ENCODE measurements around the gene DNPH1. TPM values are rescaled to one million over a fixed set of nuclear protein-coding genes. Genes with fewer than 3 reads are reported as not detected.

Gene DNPH1
- total and polyA plus RNA-seq, 10 of the 15 experiments (the other 5 are each of a cell fraction or from before 2014, with no cell fraction given) = 7.0 to 136 (median 67.7) TPM

DNA sequence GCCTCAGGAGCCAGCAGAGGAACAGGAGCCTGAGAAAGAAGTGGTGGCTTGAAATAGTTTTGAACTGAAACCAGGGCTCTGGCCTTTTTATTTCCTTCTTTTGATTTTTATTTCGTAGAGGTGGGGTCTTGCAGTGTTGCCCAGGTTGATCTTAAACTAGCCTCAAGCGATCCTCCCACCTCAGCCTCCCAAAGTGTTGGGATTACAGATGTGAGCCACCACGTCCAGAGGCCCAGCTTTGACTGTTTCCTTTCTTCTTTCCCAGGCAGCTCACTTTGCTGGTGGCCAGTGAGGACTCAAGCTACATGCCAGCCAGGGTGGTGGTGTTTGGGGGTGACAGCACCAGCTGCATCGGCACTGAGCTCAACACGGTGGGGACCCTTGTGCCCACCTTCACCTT, 26.8 kb downstream of the DNPH1 start (continued):
- TF ChIP-seq REST (IDR thresholded peaks at IDR 0.05; ENCODE audit: low read depth, low read length) (no peak), NFXL1 (IDR thresholded peaks at IDR 0.05; ENCODE audit: borderline replicate concordance) (no peak), PML (IDR thresholded peaks at IDR 0.05; ENCODE audit: low read length) (no peak), GATAD2B (conservative IDR thresholded peaks at IDR 0.05; ENCODE audit: low read depth) (no peak), HDAC2 (IDR thresholded peaks at IDR 0.05) (no peak), TCF12 (IDR thresholded peaks at IDR 0.05; ENCODE audit: low read depth, low read length) (no peak)

GRCh38 chr6:43200541-43200940, 28.7 kb downstream of the DNPH1 start:
- Histone ChIP-seq H2AFZ (ENCODE audit: control insufficient read depth, low read depth, low read length) (no peak overlapping the region), H3K4me1 (ENCODE audit: control insufficient read depth, insufficient read depth, low read length) (no peaks in the 10 kb centered on the region), H3K4me2 (ENCODE audit: control insufficient read depth, insufficient read depth) (no peak overlapping the region), H4K20me1 (ENCODE audit: control insufficient read depth, insufficient read depth) (no peaks in the 10 kb centered on the region), H3K79me2 (ENCODE audit: control insufficient read depth, insufficient read depth, low read length) (no peaks in the 10 kb centered on the region), H3K4me3 (no peak overlapping the region), H3K9ac (ENCODE audit: control insufficient read depth, insufficient read depth, low read length) (no peak overlapping the region), H3K27ac (ENCODE audit: control insufficient read depth, insufficient read depth) (no peak overlapping the region), H3K36me3 (ENCODE audit: control insufficient read depth in 2 of 2, insufficient read depth in 2 of 2, low read length in 1 of 2) (peaks cover 2 to 13% of the 10 kb centered on the region in 2 experiments), H3K9me3 (replicated peaks; ENCODE audit: control insufficient read depth, insufficient read depth, low read length) (no peaks in the 10 kb centered on the region), H3K27me3 (replicated peaks in 1 of 2; ENCODE audit: control insufficient read depth in 2 of 2, insufficient read depth in 2 of 2, low read length in 1 of 2) (no peaks in the 10 kb centered on the region)
- POLR2A ChIA-PET = interaction anchor here (0.5 kb wide), 1 partner anchor 61 kb away, joined by 5 read pairs; no protein-coding TSS in a partner anchor
- DNase-seq (ENCODE audit: low read depth, low spot score) = no peak
- WGBS (ENCODE audit: insufficient coverage, insufficient replicate concordance, low lambda C conversion rate, missing lambda C conversion rate) = 100% methylated on average over 6 of the region's 6 CpGs
- no peak for ATAC-seq
- RAD21 ChIA-PET (ENCODE audit: unreplicated experiment) = no interaction called here
- no TSS peak for BruUV-seq (replicated peaks)
- in situ Hi-C loops (cut with MboI) (no loop called here), intact Hi-C loops (cut with micrococcal nuclease; ENCODE audit: unreplicated experiment) (no loop called here)
- CTCF ChIA-PET = interaction anchor here (0.6 to 1.8 kb wide), 2 partner anchors 9 to 29 kb away, joined by 3 to 7 read pairs; partner anchors contain the start of gene DNPH1
- SMC1A ChIA-PET (ENCODE audit: uncharacterized antibody, unreplicated experiment) = interaction anchor here (1.8 kb wide), 1 partner anchor 30 kb away, joined by 3 read pairs; no protein-coding TSS in a partner anchor
- no peak for FAIRE-seq
- TF ChIP-seq POLR2AphosphoS2 (IDR thresholded peaks at IDR 0.05; ENCODE audit: low read depth, low read length) = no peak
- no peak for TF ChIP-seq RUNX3 (IDR thresholded peaks at IDR 0.05; ENCODE audit: low read length)
- TF ChIP-seq FOXM1 (IDR thresholded peaks at IDR 0.05; ENCODE audit: low read depth, low read length) = no peak
- no peak for TF ChIP-seq IRF4 (IDR thresholded peaks at IDR 0.05; ENCODE audit: low read depth, low read length)
- no peak for TF ChIP-seq ZNF274 (IDR thresholded peaks at IDR 0.05; ENCODE audit: insufficient read depth, insufficient read length)
- no peak for TF ChIP-seq NR2C2 (IDR thresholded peaks at IDR 0.05; ENCODE audit: borderline replicate concordance, control insufficient read depth, insufficient read length, low read depth)
- TF ChIP-seq SMARCA5 (IDR thresholded peaks at IDR 0.05) = no peak
- TF ChIP-seq RBBP5 (conservative IDR thresholded peaks at IDR 0.05) = no peak
- TF ChIP-seq SMAD5 (IDR thresholded peaks at IDR 0.05; ENCODE audit: low read depth) = no peak
- no peak for TF ChIP-seq ZBTB33 (IDR thresholded peaks at IDR 0.05)
- no peak for TF ChIP-seq POLR2AphosphoS5 (IDR thresholded peaks at IDR 0.05; ENCODE audit: low read length)
- TF ChIP-seq SREBF2 (IDR thresholded peaks at IDR 0.05; ENCODE audit: low read length) = no peak
- TF ChIP-seq SREBF1 (IDR thresholded peaks at IDR 0.05; ENCODE audit: low read length) = no peak
- TF ChIP-seq SUZ12 (IDR thresholded peaks at IDR 0.05; ENCODE audit: unreplicated experiment) = no peak
- TF ChIP-seq SP1 (IDR thresholded peaks at IDR 0.05; ENCODE audit: low read depth, low read length) = no peak
